B cell (primary cell): Measurements from ENCODE around the gene MAP7D2. TPM values are rescaled to one million over a fixed set of nuclear protein-coding genes. Genes with fewer than 3 reads are reported as not detected.

Source experiments
- ATAC-seq: fragments of 200-7000 bp; cut with Tn5 transposase; one replicate; pipeline ENCODE4 v1.10.0; 2021; ENCODE audit warnings: low read depth, mild to moderate bottlenecking, moderate number of reproducible peaks, moderate library complexity
- CTCF ChIA-PET: fragments of 350-600 bp; sonication (Branson Sonifier 250); formaldehyde crosslinking; loops from one replicate; lab custom pipeline; 2021; ENCODE audit warnings: antibody characterized with exemption, inconsistent platforms; lab: Charles Lee
- POLR2A ChIA-PET: fragments of 350-600 bp; sonication (Branson Sonifier 250); formaldehyde crosslinking; loops from one replicate; lab custom pipeline; 2021; ENCODE audit warnings: antibody characterized with exemption; lab: Charles Lee
- DNase-seq: peaks from one replicate; pipeline ENCODE4 v3.0.0; 2013
- H2AFZ ChIP-seq: 2 replicates; pipeline ENCODE4 v1.6.1; 2012; ENCODE audit warnings: mild to moderate bottlenecking, low read depth, low read length; ENCODE audit not compliant: insufficient read depth, poor library complexity, severe bottlenecking
- H3K27ac ChIP-seq, 2 donors: 1 replicate in 1 of 2; 2 replicates in 1 of 2; pipeline ENCODE4 v1.5.1; 2012 to 2013; ENCODE audit warnings: low read length in 2 of 2, mild to moderate bottlenecking in 2 of 2, moderate library complexity in 1 of 2
- H3K27me3 ChIP-seq, 4 experiments: fragments of 200-600 bp in 1 of 4; sonication (generic) in 1 of 4; replicated peaks in 1 of 4; 1 replicate in 2 of 4; 2 replicates in 2 of 4; pipeline versions ENCODE4 v1.6.1 to v1.7.0; 2013 to 2016; ENCODE audit warnings: low read length in 3 of 4, mild to moderate bottlenecking in 2 of 4, mixed read lengths in 1 of 4, moderate library complexity in 1 of 4; ENCODE audit not compliant: insufficient read depth in 4 of 4, control insufficient read depth in 3 of 4; ENCODE audit errors: control extremely low read depth in 1 of 4
- H3K36me3 ChIP-seq, 2 experiments: replicated peaks in 1 of 2; 1 replicate in 1 of 2; 2 replicates in 1 of 2; pipeline versions ENCODE4 v1.6.1 to v1.7.1; 2013; ENCODE audit warnings: low read length in 1 of 2; ENCODE audit not compliant: insufficient read depth in 2 of 2, control insufficient read depth in 1 of 2; ENCODE audit errors: control extremely low read depth in 1 of 2, extremely low read depth in 1 of 2
- H3K4me1 ChIP-seq, 2 donors: fragments of 200-600 bp in 1 of 2; sonication (generic) in 1 of 2; 1 replicate in 1 of 2; 2 replicates in 1 of 2; pipeline versions ENCODE4 v1.5.1 to v1.6.1; 2013 to 2017; ENCODE audit warnings: low read length in 2 of 2; ENCODE audit not compliant: control insufficient read depth in 2 of 2, insufficient read depth in 2 of 2
- H3K4me2 ChIP-seq: replicated peaks from 2 replicates; pipeline ENCODE3; 2012; ENCODE audit warnings: mild to moderate bottlenecking, low read depth, low read length; ENCODE audit not compliant: poor library complexity, severe bottlenecking
- H3K4me3 ChIP-seq, 5 experiments: fragments of 200-600 bp in 1 of 5; sonication (generic) in 1 of 5; 1 replicate in 3 of 5; 2 replicates in 2 of 5; pipeline versions ENCODE4 v1.5.1 to v1.7.0; 2011 to 2016; ENCODE audit warnings: low read length in 4 of 5, mild to moderate bottlenecking in 4 of 5, low read depth in 2 of 5, control low read depth in 1 of 5, moderate library complexity in 1 of 5; ENCODE audit not compliant: insufficient read depth in 1 of 5; ENCODE audit errors: control extremely low read depth in 1 of 5, extremely low read depth in 1 of 5
- H3K79me2 ChIP-seq: fragments of 200-600 bp; sonication (generic); one replicate; pipeline ENCODE4 v1.6.0; 2016; ENCODE audit warnings: low read length; ENCODE audit not compliant: control insufficient read depth, insufficient read depth
- H3K9ac ChIP-seq: fragments of 200-600 bp; sonication (generic); 2 replicates; pipeline ENCODE4 v1.6.1; 2017; ENCODE audit warnings: mild to moderate bottlenecking, low read length, moderate library complexity
- H3K9me3 ChIP-seq, 3 donors: one replicate each; pipeline versions ENCODE4 v1.6.1 to v1.7.1; 2013; ENCODE audit warnings: low read length in 2 of 3; ENCODE audit not compliant: control insufficient read depth in 2 of 3, insufficient read depth in 1 of 3; ENCODE audit errors: control extremely low read depth in 1 of 3
- H4K20me1 ChIP-seq: 2 replicates; pipeline ENCODE4 v1.6.0; 2012; ENCODE audit warnings: mild to moderate bottlenecking, low read length; ENCODE audit not compliant: insufficient read depth, control insufficient read depth, poor library complexity, severe bottlenecking
- H3K27ac Mint-ChIP-seq: one replicate; pipeline ENCODE4 v1.8.0; 2021; ENCODE audit warnings: mixed read lengths
- H3K27me3 Mint-ChIP-seq: one replicate; pipeline ENCODE4 v1.8.0; 2021; ENCODE audit warnings: mixed read lengths
- H3K4me1 Mint-ChIP-seq: one replicate; pipeline ENCODE4 v1.8.0; 2021; ENCODE audit warnings: mixed read lengths
- H3K4me3 Mint-ChIP-seq: one replicate; pipeline ENCODE4 v1.8.0; 2021; ENCODE audit warnings: mixed read lengths
- H3K9me3 Mint-ChIP-seq: one replicate; pipeline ENCODE4 v1.8.0; 2022; ENCODE audit warnings: mixed read lengths; ENCODE audit not compliant: insufficient read depth
- CTCF ChIP-seq: fragments of 200-600 bp; IDR thresholded peaks from one replicate; pipeline ENCODE4 v1.8.0; 2022; ENCODE audit warnings: antibody characterized with exemption, mild to moderate bottlenecking
- EZH2 ChIP-seq: IDR thresholded peaks from 2 replicates; pipeline ENCODE4 v1.6.1; 2012; ENCODE audit warnings: borderline replicate concordance, low read depth, mild to moderate bottlenecking, moderate library complexity, low read length; ENCODE audit not compliant: insufficient read depth, poor library complexity, severe bottlenecking
- WGBS: methylation state at CpG from one replicate; pipeline ENCODE4 v1.1.5; 2013; ENCODE audit warnings: missing lambda C conversion rate; ENCODE audit not compliant: insufficient coverage; 5-methylcytosine and 5-hydroxymethylcytosine counted together
- intact Hi-C: fragments of 100-400 bp; cut with micrococcal nuclease; formaldehyde crosslinking; loops from one replicate; pipeline ENCODE4 v1.10.0; 2022
- polyA plus RNA-seq: library from polyadenylated mRNA; depleted of rRNA; stranded (reverse); fragments of >200 nt; gene quantifications from 2 replicates; pipeline ENCODE4 v1.2.3, GENCODE V29; 2012
- total RNA-seq, 2 donors: library from RNA; stranded (reverse); fragments of 120-200 nt in 1 of 2; gene quantifications; 1 replicate in 1 of 2; 2 replicates in 1 of 2; pipeline versions ENCODE4 v1.2.3 to v1.2.4, GENCODE V29; 2013 to 2022

The MAP7D2 gene
- total and polyA plus RNA-seq, 2 donors (not counting 1 experiment from before 2014, with no cell fraction given): 0.54 TPM; not detected in 1

- H3K9me3 ChIP-seq: no peaks in the 10 kb centered on the region
- H3K4me3 ChIP-seq: no peak overlapping the region
- no peak for DNase-seq
- H3K9ac ChIP-seq: no peak overlapping the region
- no peaks in the 10 kb centered on the region for H4K20me1 ChIP-seq
- POLR2A ChIA-PET: interaction anchor here (0.6 kb wide), 1 partner anchor 324 kb away, joined by 6 read pairs; no protein-coding TSS in a partner anchor
- Mint-ChIP-seq H3K27ac (no peak overlapping the region), H3K9me3 (no peaks in the 10 kb centered on the region), H3K4me3 (no peak overlapping the region), H3K27me3 (no peaks in the 10 kb centered on the region), H3K4me1 (peaks cover 30% of the 10 kb centered on the region)
- H2AFZ ChIP-seq: no peak overlapping the region
- CTCF ChIA-PET: interaction anchor here (0.6 to 1.3 kb wide), 4 partner anchors 18 to 691 kb away, joined by 3 to 5 read pairs (median 3); no protein-coding TSS in a partner anchor
- WGBS: 96% methylated on average over 4 of the region's 10 CpGs
- TF ChIP-seq EZH2 (no peak), CTCF (no peak)
- no peak overlapping the region for H3K27ac ChIP-seq
- intact Hi-C loops: no loop called here
- ATAC-seq: no peak
- no peaks in the 10 kb centered on the region for H3K27me3 ChIP-seq
- peaks cover 21 to 27% of the 10 kb centered on the region in 2 donors for H3K4me1 ChIP-seq
- no peaks in the 10 kb centered on the region for H3K79me2 ChIP-seq
- no peaks in the 10 kb centered on the region for H3K36me3 ChIP-seq
- no peak overlapping the region for H3K4me2 ChIP-seq
Observed at GRCh38 chrX:20063153-20063552, 53.6 kb downstream of the MAP7D2 start.

DNA sequence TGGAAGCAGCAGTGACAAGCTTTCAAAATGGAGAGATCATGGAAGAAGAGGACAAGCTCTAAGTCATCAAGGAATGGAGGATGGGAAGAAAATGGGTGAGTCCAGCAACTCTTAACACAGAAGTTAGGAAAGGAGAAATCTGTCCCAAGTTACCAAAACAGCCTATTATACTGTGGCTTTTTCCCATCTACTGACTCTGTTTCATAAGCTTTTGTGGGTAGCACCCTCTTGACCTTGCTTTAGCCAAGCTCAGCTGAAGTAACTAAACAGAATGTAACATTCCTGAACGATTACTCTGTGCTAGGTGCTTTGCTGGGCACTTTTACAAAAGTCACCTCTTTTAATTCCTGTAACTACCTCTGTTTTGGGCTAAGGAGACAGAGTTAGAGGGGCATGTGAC, 54.9 kb downstream of the MAP7D2 start:
- H3K27ac Mint-ChIP-seq: peak overlapping the region; percentile 86
- H3K27me3 ChIP-seq: no peaks in the 10 kb centered on the region
- POLR2A ChIA-PET: no interaction called here
- no peaks in the 10 kb centered on the region for H3K9me3 ChIP-seq
- CTCF ChIA-PET: interaction anchor here (0.6 to 2.2 kb wide), 6 partner anchors 9 to 710 kb away, joined by 3 to 19 read pairs (median 3); partner anchors contain the start of gene BCLAF3
- H3K4me3 Mint-ChIP-seq: peak overlapping the region; percentile 26
- intact Hi-C loops: loop anchor here (1.0 kb wide), 1 partner anchor 71 kb away; the partner anchor contains the start of gene BCLAF3
- no peak overlapping the region for H3K4me3 ChIP-seq
- H3K27me3 Mint-ChIP-seq: no peaks in the 10 kb centered on the region
- no peaks in the 10 kb centered on the region for H3K79me2 ChIP-seq
- H3K4me1 Mint-ChIP-seq: peaks cover 30% of the 10 kb centered on the region
- H3K36me3 ChIP-seq: no peaks in the 10 kb centered on the region
- peak overlapping the region; percentile 55 to 71 for H3K27ac ChIP-seq
- no peak for TF ChIP-seq EZH2
- no peak for TF ChIP-seq CTCF
- H3K4me2 ChIP-seq: peak overlapping the region; percentile 59
- no CpG with 5 or more reads among the region's 1 CpG for WGBS
- peaks cover 21 to 27% of the 10 kb centered on the region in 2 donors for H3K4me1 ChIP-seq
- no peak overlapping the region for H3K9ac ChIP-seq
- DNase-seq (no peak), ATAC-seq (no peak)
- no peaks in the 10 kb centered on the region for H3K9me3 Mint-ChIP-seq
- H2AFZ ChIP-seq: no peak overlapping the region
- H4K20me1 ChIP-seq: no peaks in the 10 kb centered on the region
